Thyroid gland (tissue), 4 donors: Measurements from ENCODE around the gene DYNC2I2.

Experiments used
- CTCF ChIP-seq, 6 experiments: fragments of 200-600 bp in 3 of 6; fragments of 450-650 bp in 3 of 6; sonication (generic) in 3 of 6; IDR thresholded peaks; one replicate each; pipeline ENCODE4 v1.5.1; 2016 to 2019; ENCODE audit warnings: antibody characterized with exemption in 6 of 6, mild to moderate bottlenecking in 2 of 6, inconsistent platforms in 1 of 6, moderate library complexity in 1 of 6
- POLR2A ChIP-seq, 2 donors: fragments of 450-650 bp; IDR thresholded peaks; one replicate each; pipeline ENCODE4 v1.6.1; 2017; ENCODE audit warnings: antibody characterized with exemption in 2 of 2, mild to moderate bottlenecking in 2 of 2, moderate library complexity in 1 of 2

GRCh38 chr9:128636556-128637530 lies 19.8 kb downstream of the DYNC2I2 start:
- TF ChIP-seq POLR2A (IDR thresholded peaks at IDR 0.05) (no peak), CTCF (IDR thresholded peaks at IDR 0.05) (no peak)
